H9 (cell line): Measurements from ENCODE around the gene RPL36. TPM values are rescaled to one million over a fixed set of nuclear protein-coding genes. Genes with fewer than 3 reads are reported as not detected.

Experiments used
- DNase-seq: peaks from one replicate; pipeline ENCODE4 v3.0.0-alpha.2; 2017
- H2AFZ ChIP-seq: one replicate; pipeline ENCODE4 v1.6.1; 2013; ENCODE audit warnings: mild to moderate bottlenecking, low read length, control low read depth, moderate library complexity
- H2AK5ac ChIP-seq: 2 replicates; pipeline ENCODE4 v1.6.1; 2013; ENCODE audit warnings: low read length, control low read depth, mixed read lengths; ENCODE audit not compliant: insufficient read length
- H2BK120ac ChIP-seq: one replicate; pipeline ENCODE4 v1.6.1; 2013; ENCODE audit warnings: low read depth, mild to moderate bottlenecking, low read length, control low read depth, inconsistent platforms; ENCODE audit not compliant: poor library complexity, severe bottlenecking
- H2BK12ac ChIP-seq: 2 replicates; pipeline ENCODE4 v1.6.1; 2013; ENCODE audit warnings: low read length, control low read depth, mixed read lengths, low read depth; ENCODE audit not compliant: insufficient read length
- H2BK15ac ChIP-seq: 2 replicates; pipeline ENCODE4 v1.6.1; 2013; ENCODE audit warnings: low read depth, low read length, control low read depth
- H2BK20ac ChIP-seq: one replicate; pipeline ENCODE4 v1.6.1; 2013; ENCODE audit warnings: low read depth, mild to moderate bottlenecking, low read length, control low read depth, inconsistent platforms; ENCODE audit not compliant: poor library complexity, severe bottlenecking
- H2BK5ac ChIP-seq: 2 replicates; pipeline ENCODE4 v1.6.1; 2013; ENCODE audit warnings: low read length, control low read depth, mixed read lengths; ENCODE audit not compliant: insufficient read length
- H3K14ac ChIP-seq: 2 replicates; pipeline ENCODE4 v1.6.1; 2013; ENCODE audit warnings: low read length, control low read depth; ENCODE audit not compliant: insufficient read depth
- H3K18ac ChIP-seq: 2 replicates; pipeline ENCODE4 v1.6.1; 2013; ENCODE audit warnings: low read depth, mild to moderate bottlenecking, mixed read lengths, low read length, control low read depth; ENCODE audit not compliant: insufficient read length
- H3K23ac ChIP-seq: 2 replicates; pipeline ENCODE4 v1.6.1; 2013; ENCODE audit warnings: low read length, control low read depth, mixed read lengths, low read depth; ENCODE audit not compliant: insufficient read length
- H3K23me2 ChIP-seq: 2 replicates; pipeline ENCODE4 v1.6.1; 2013; ENCODE audit warnings: low read depth, mild to moderate bottlenecking, mixed read lengths, low read length, control low read depth; ENCODE audit not compliant: insufficient read length, poor library complexity, severe bottlenecking
- H3K27ac ChIP-seq: 2 replicates; pipeline ENCODE4 v1.5.1; 2013; ENCODE audit warnings: low read length, control low read depth, mixed read lengths, low read depth; ENCODE audit not compliant: insufficient read length
- H3K27me3 ChIP-seq: 2 replicates; pipeline ENCODE4 v1.6.1; 2013; ENCODE audit warnings: low read length, control low read depth, inconsistent platforms; ENCODE audit not compliant: insufficient read depth
- H3K4ac ChIP-seq: 2 replicates; pipeline ENCODE4 v1.6.1; 2013; ENCODE audit warnings: low read depth, mild to moderate bottlenecking, control low read depth, inconsistent platforms, low read length, moderate library complexity
- H3K4me1 ChIP-seq: 2 replicates; pipeline ENCODE4 v1.6.1; 2013; ENCODE audit warnings: low read length, control low read depth, inconsistent platforms; ENCODE audit not compliant: insufficient read depth
- H3K4me2 ChIP-seq: 2 replicates; pipeline ENCODE4 v1.6.1; 2013; ENCODE audit warnings: low read length, control low read depth, mixed read lengths; ENCODE audit not compliant: insufficient read length, insufficient read depth
- H3K56ac ChIP-seq: 2 replicates; pipeline ENCODE4 v1.6.1; 2013; ENCODE audit warnings: low read depth, mild to moderate bottlenecking, mixed read lengths, low read length, control low read depth; ENCODE audit not compliant: insufficient read length
- H3K79me1 ChIP-seq: 2 replicates; pipeline ENCODE4 v1.6.1; 2013; ENCODE audit warnings: low read depth, mild to moderate bottlenecking, moderate library complexity, low read length, control low read depth, inconsistent platforms; ENCODE audit not compliant: insufficient read depth, poor library complexity, severe bottlenecking
- H3K79me2 ChIP-seq: 2 replicates; pipeline ENCODE4 v1.6.1; 2013; ENCODE audit warnings: low read length, control low read depth, inconsistent platforms; ENCODE audit not compliant: insufficient read depth
- H3K9ac ChIP-seq: 2 replicates; pipeline ENCODE4 v1.6.1; 2013; ENCODE audit warnings: low read length, control low read depth, mixed read lengths; ENCODE audit not compliant: insufficient read length; ENCODE audit errors: extremely low read depth
- H3K9me3 ChIP-seq: one replicate; pipeline ENCODE4 v1.6.1; 2013; ENCODE audit warnings: low read depth, low read length, inconsistent platforms; ENCODE audit not compliant: control insufficient read depth
- H3T11ph ChIP-seq: one replicate; pipeline ENCODE4 v1.6.1; 2013; ENCODE audit warnings: mild to moderate bottlenecking, low read length, control low read depth, inconsistent platforms
- H4K20me1 ChIP-seq: one replicate; pipeline ENCODE4 v1.6.1; 2013; ENCODE audit not compliant: control insufficient read depth, insufficient read length, insufficient read depth
- H4K5ac ChIP-seq: 2 replicates; pipeline ENCODE4 v1.6.1; 2013; ENCODE audit warnings: low read depth, mild to moderate bottlenecking, mixed read lengths, low read length, control low read depth; ENCODE audit not compliant: insufficient read length
- H4K8ac ChIP-seq: replicated peaks from 2 replicates; pipeline ENCODE4 v1.6.1; 2013; ENCODE audit warnings: low read length, control low read depth, mixed read lengths, low read depth; ENCODE audit not compliant: insufficient read length
- H4K91ac ChIP-seq: 2 replicates; pipeline ENCODE4 v1.6.1; 2013; ENCODE audit warnings: low read depth, mild to moderate bottlenecking, moderate library complexity, mixed read lengths, low read length, control low read depth; ENCODE audit not compliant: insufficient read length
- H3K27ac Mint-ChIP-seq, 3 experiments: 2 replicates in 2 of 3; 3 replicates in 1 of 3; pipeline ENCODE4 v1.8.0; 2020 to 2021; ENCODE audit warnings: mixed read lengths in 3 of 3, mild to moderate bottlenecking in 1 of 3, moderate library complexity in 1 of 3
- H3K27me3 Mint-ChIP-seq: 2 replicates; pipeline ENCODE4 v1.8.0; 2021; ENCODE audit warnings: low read depth, mild to moderate bottlenecking, moderate library complexity, mixed read lengths
- H3K36me3 Mint-ChIP-seq, 3 experiments: 2 replicates in 2 of 3; 3 replicates in 1 of 3; pipeline ENCODE4 v1.8.0; 2020 to 2021; ENCODE audit warnings: low read depth in 3 of 3, mixed read lengths in 3 of 3; ENCODE audit not compliant: insufficient read depth in 1 of 3
- H3K4me1 Mint-ChIP-seq, 2 experiments: 2 replicates each; pipeline ENCODE4 v1.8.0; 2020; ENCODE audit warnings: mixed read lengths in 2 of 2
- H3K4me3 Mint-ChIP-seq, 2 experiments: 2 replicates in 1 of 2; 3 replicates in 1 of 2; pipeline ENCODE4 v1.8.0; 2020 to 2021; ENCODE audit warnings: mild to moderate bottlenecking in 2 of 2, mixed read lengths in 2 of 2, moderate library complexity in 1 of 2
- H3K9me3 Mint-ChIP-seq, 2 experiments: 2 replicates in 1 of 2; 3 replicates in 1 of 2; pipeline ENCODE4 v1.8.0; 2020; ENCODE audit warnings: mild to moderate bottlenecking in 2 of 2, mixed read lengths in 2 of 2, moderate library complexity in 1 of 2
- WGBS: extraction: QIAGEN DNeasy Blood & Tissue Kit; methylation state at CpG from one replicate; pipeline ENCODE4 v1.1.7; 2013; ENCODE audit warnings: missing lambda C conversion rate, low lambda C conversion rate, mixed read lengths; ENCODE audit not compliant: insufficient read length; ENCODE audit errors: extremely low coverage; 5-methylcytosine and 5-hydroxymethylcytosine counted together
- total RNA-seq: library from RNA; stranded (reverse); gene quantifications from 2 replicates; pipeline ENCODE4 v1.2.1, GENCODE V29; 2021
- TF ChIP-seq, protein P1 (sequence below): fragments of 200-600 bp; sonication (generic); conservative IDR thresholded peaks from 3 replicates; pipeline ENCODE4 v1.8.0; 2021; ENCODE audit warnings: antibody characterized with exemption, mild to moderate bottlenecking

Gene RPL36
- total RNA-seq, 1 experiment from 2014 or later = 1,074 TPM

DNA sequence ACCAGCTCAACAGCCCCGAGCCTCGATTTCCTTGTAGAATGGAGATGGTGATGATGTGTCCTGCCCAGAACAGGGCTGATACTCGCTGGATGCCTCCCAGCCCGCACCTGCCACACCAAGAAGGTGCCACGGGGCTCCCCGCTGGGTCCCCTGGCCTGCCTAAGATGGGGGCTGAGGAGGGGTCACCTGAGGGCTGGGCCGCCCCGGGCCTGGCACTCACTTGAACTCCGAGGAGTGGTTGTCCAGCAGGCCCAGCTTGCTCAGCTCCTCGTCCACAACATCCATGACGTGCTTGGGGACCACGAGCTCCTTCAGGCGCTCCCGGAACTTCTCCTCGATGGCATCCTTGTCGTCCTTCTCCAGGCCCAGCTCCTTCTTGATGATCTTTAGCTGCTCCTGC is 15.5 kb downstream of the RPL36 start:
- Histone ChIP-seq H3K79me2 (no peaks in the 10 kb centered on the region), H3K4me2 (no peak overlapping the region), H4K5ac (no peak overlapping the region), H3K27ac (no peak overlapping the region), H2BK12ac (no peak overlapping the region), H3K23ac (no peak overlapping the region), H3K4ac (no peak overlapping the region), H3K56ac (no peak overlapping the region), H2AFZ (no peak overlapping the region), H2BK15ac (no peak overlapping the region), H4K91ac (no peak overlapping the region), H3K9ac (no peak overlapping the region), H3K27me3 (no peaks in the 10 kb centered on the region), H3K23me2 (no peaks in the 10 kb centered on the region), H2BK120ac (no peak overlapping the region), H2BK20ac (no peak overlapping the region), H3K14ac (no peak overlapping the region), H3K18ac (no peak overlapping the region), H3T11ph (no peak overlapping the region), H2AK5ac (no peak overlapping the region), H3K79me1 (no peaks in the 10 kb centered on the region), H4K8ac (no peak overlapping the region), H3K4me1 (no peaks in the 10 kb centered on the region), H3K9me3 (no peaks in the 10 kb centered on the region), H4K20me1 (no peaks in the 10 kb centered on the region), H2BK5ac (no peak overlapping the region)
- Mint-ChIP-seq H3K4me1 (no peaks in the 10 kb centered on the region), H3K9me3 (peaks cover 3 to 12% of the 10 kb centered on the region in 2 experiments; a peak in 3 of 5 replicates), H3K27ac (no peak overlapping the region), H3K36me3 (peaks cover 51 to 88% (median 70%) of the 10 kb centered on the region in 3 experiments), H3K4me3 (no peak overlapping the region), H3K27me3 (no peaks in the 10 kb centered on the region; the same call in 1 of the 2 replicates)
- WGBS = no CpG with 5 or more reads among the region's 16 CpGs
- DNase-seq = no peak
- TF ChIP-seq, protein P1, sequence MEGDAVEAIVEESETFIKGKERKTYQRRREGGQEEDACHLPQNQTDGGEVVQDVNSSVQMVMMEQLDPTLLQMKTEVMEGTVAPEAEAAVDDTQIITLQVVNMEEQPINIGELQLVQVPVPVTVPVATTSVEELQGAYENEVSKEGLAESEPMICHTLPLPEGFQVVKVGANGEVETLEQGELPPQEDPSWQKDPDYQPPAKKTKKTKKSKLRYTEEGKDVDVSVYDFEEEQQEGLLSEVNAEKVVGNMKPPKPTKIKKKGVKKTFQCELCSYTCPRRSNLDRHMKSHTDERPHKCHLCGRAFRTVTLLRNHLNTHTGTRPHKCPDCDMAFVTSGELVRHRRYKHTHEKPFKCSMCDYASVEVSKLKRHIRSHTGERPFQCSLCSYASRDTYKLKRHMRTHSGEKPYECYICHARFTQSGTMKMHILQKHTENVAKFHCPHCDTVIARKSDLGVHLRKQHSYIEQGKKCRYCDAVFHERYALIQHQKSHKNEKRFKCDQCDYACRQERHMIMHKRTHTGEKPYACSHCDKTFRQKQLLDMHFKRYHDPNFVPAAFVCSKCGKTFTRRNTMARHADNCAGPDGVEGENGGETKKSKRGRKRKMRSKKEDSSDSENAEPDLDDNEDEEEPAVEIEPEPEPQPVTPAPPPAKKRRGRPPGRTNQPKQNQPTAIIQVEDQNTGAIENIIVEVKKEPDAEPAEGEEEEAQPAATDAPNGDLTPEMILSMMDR = no peak
